K562 (cell line): Measurements from ENCODE around the gene TRMT1. TPM values are rescaled to one million over a fixed set of nuclear protein-coding genes. Genes with fewer than 3 reads are reported as not detected.

Experiments
- FOS ChIP-seq: IDR thresholded peaks from 3 replicates; pipeline ENCODE4 v1.6.1; 2011; ENCODE audit not compliant: insufficient read length; ENCODE audit errors: extremely low read depth
- FOXK1 ChIP-seq: sonication (generic); formaldehyde crosslinking; IDR thresholded peaks from 2 replicates; pipeline ENCODE4 v1.8.0; 2022; ENCODE audit warnings: missing genetic modification reagents, mild to moderate bottlenecking, borderline replicate concordance
- GATA2 ChIP-seq: sonication (generic); formaldehyde crosslinking; IDR thresholded peaks from 2 replicates; pipeline ENCODE4 v1.4.0; 2020; ENCODE audit warnings: mild to moderate bottlenecking, missing genetic modification reagents
- IRF1 ChIP-seq: sonication (generic); formaldehyde crosslinking; IDR thresholded peaks from 2 replicates; pipeline ENCODE4 v1.8.0; 2022; ENCODE audit warnings: missing genetic modification reagents, mild to moderate bottlenecking, borderline replicate concordance
- MAFG ChIP-seq: fragments of 450-650 bp; conservative IDR thresholded peaks from 2 replicates; pipeline ENCODE4 v1.6.1; 2016; ENCODE audit warnings: missing genetic modification characterization, missing compliant biosample characterization
- NFE2 ChIP-seq: IDR thresholded peaks from 2 replicates; pipeline ENCODE4 v1.6.1; 2014; ENCODE audit warnings: antibody characterized with exemption, low read depth
- NKRF ChIP-seq: fragments of 450-650 bp; IDR thresholded peaks from 2 replicates; pipeline ENCODE4 v1.6.1; 2016; ENCODE audit warnings: borderline replicate concordance
- PTRF ChIP-seq: fragments of 450-650 bp; IDR thresholded peaks from 2 replicates; pipeline ENCODE4 v1.6.1; 2016; ENCODE audit warnings: mild to moderate bottlenecking, missing genetic modification characterization, missing compliant biosample characterization
- RUNX1 ChIP-seq: sonication (generic); IDR thresholded peaks from 2 replicates; pipeline ENCODE4 v1.6.1; 2016; ENCODE audit warnings: antibody characterized with exemption, low read depth
- SMARCC2 ChIP-seq: fragments of 450-650 bp; IDR thresholded peaks from 2 replicates; pipeline ENCODE4 v1.6.1; 2017; ENCODE audit warnings: antibody characterized with exemption, moderate library complexity, mild to moderate bottlenecking, low read depth
- ZBTB40 ChIP-seq, 2 experiments: fragments of 450-650 bp in 1 of 2; sonication (generic) in 1 of 2; formaldehyde crosslinking in 1 of 2; IDR thresholded peaks; 2 replicates each; pipeline versions ENCODE4 v1.7.1 to v1.9.0; 2016 to 2022; ENCODE audit warnings: inconsistent platforms in 1 of 2, mild to moderate bottlenecking in 1 of 2, missing genetic modification reagents in 1 of 2
- ZBTB7A ChIP-seq: IDR thresholded peaks from 2 replicates; pipeline ENCODE4 v1.6.1; 2011; ENCODE audit warnings: low read depth, mild to moderate bottlenecking, low read length, moderate library complexity, borderline replicate concordance; ENCODE audit not compliant: control insufficient read depth
- ZNF764 ChIP-seq: fragments of 250-450 bp; sonication (Bioruptor Pico); IDR thresholded peaks from 2 replicates; pipeline ENCODE4 v1.4.0; 2020; ENCODE audit warnings: low read depth, mild to moderate bottlenecking, moderate library complexity
- ZNF778 ChIP-seq: fragments of 450-650 bp; formaldehyde crosslinking; IDR thresholded peaks from 2 replicates; pipeline ENCODE4 v1.4.0; 2020; ENCODE audit warnings: mild to moderate bottlenecking, moderate library complexity
- ZNF830 ChIP-seq: fragments of 250-450 bp; sonication (Bioruptor Pico); IDR thresholded peaks from 2 replicates; pipeline ENCODE4 v1.5.0; 2021; ENCODE audit warnings: mild to moderate bottlenecking
- polyA plus RNA-seq, 8 experiments: library from polyadenylated mRNA; depleted of rRNA in 4 of 8; stranded (reverse) in 5 of 8; unstranded in 3 of 8; fragments of >200 nt; fragmentation: Nextera tagmentation in 2 of 8; fragmentation: Illumina TruSeq in 1 of 8; extraction: Ambion mirVana in 2 of 8; extraction: Trizol in 1 of 8; gene quantifications; 2 replicates each; pipeline versions ENCODE4 v1.2.1 to v1.2.3, GENCODE V29; 2011 to 2014; ENCODE audit warnings: inconsistent platforms in 1 of 8, missing spikeins in 1 of 8
- total RNA-seq, 7 experiments: library from RNA; depleted of rRNA in 6 of 7; stranded (reverse); fragments of >200 nt in 6 of 7; fragmentation: Illumina TruSeq in 2 of 7; extraction: Trizol in 2 of 7; gene quantifications; 2 replicates each; pipeline versions ENCODE4 v1.2.1 to v1.2.3, GENCODE V29; 2011 to 2021; ENCODE audit warnings: low replicate concordance in 1 of 7

TRMT1 gene
- total and polyA plus RNA-seq, 9 of the 15 experiments (the other 6 are each of a cell fraction or from before 2014, with no cell fraction given), result 5.8 to 158 (median 54.3) TPM

GRCh38 chr19:13154911-13155471 lies 38.5 kb upstream of the TRMT1 start (continued):
- no peak for TF ChIP-seq ZBTB40 (IDR thresholded peaks at IDR 0.05)
- TF ChIP-seq ZBTB40 (CRISPR knock-in tag; IDR thresholded peaks at IDR 0.05), result no peak
- no peak for TF ChIP-seq PTRF (tag)
- TF ChIP-seq ZNF764 (CRISPR knock-in tag), result no peak
- TF ChIP-seq FOS, result no peak
- TF ChIP-seq MAFG (tag), result no peak
- no peak for TF ChIP-seq NFE2
- TF ChIP-seq ZNF778 (CRISPR knock-in tag), result no peak
- no peak for TF ChIP-seq SMARCC2
- TF ChIP-seq ZNF830 (CRISPR knock-in tag), result no peak
- no peak for TF ChIP-seq IRF1
- no peak; the same call in 1 of the 2 replicates for TF ChIP-seq FOXK1 (CRISPR knock-in tag)
- peak; percentile 44; the same call in 1 of the 2 replicates for TF ChIP-seq ZBTB7A
- no peak for TF ChIP-seq GATA2 (CRISPR knock-in tag)
- no peak for TF ChIP-seq RUNX1
- TF ChIP-seq NKRF, result 0 out of 2 replicates have a peak, but pooled peaks have one; percentile 24
